CD4-positive, CD25-positive, alpha-beta regulatory T cell (primary cell): Measurements from ENCODE around the gene ID3. TPM values are rescaled to one million over a fixed set of nuclear protein-coding genes. Genes with fewer than 3 reads are reported as not detected.
A peak's percentile ranks its signal among the peaks of the same experiment; 100 is the strongest.
"Not testable (repeated sequence)": the region's sequence is repeated elsewhere in the genome, so short reads cannot be mapped to it uniquely, and the experiment has no call there.

Source experiments
- ATAC-seq, 2 donors: fragments of 150-1000 bp; cut with Tn5 transposase; one replicate each; pipeline ENCODE4 v1.10.0; 2021; ENCODE audit warnings: low read depth in 2 of 2, moderate number of reproducible peaks in 2 of 2, moderate library complexity in 1 of 2
- DNase-seq, 3 donors: peaks; one replicate each; pipeline versions ENCODE4 v3.0.0 to v3.0.0-alpha.2; 2012 to 2022; ENCODE audit warnings: mixed read lengths in 1 of 3
- H3K27ac ChIP-seq: one replicate; pipeline ENCODE4 v1.7.0; 2013; ENCODE audit warnings: mild to moderate bottlenecking, low read length; ENCODE audit not compliant: insufficient read depth, poor library complexity, severe bottlenecking
- H3K27me3 ChIP-seq: one replicate; pipeline ENCODE4 v1.7.0; 2013; ENCODE audit warnings: low read length; ENCODE audit not compliant: control insufficient read depth, insufficient read depth
- H3K36me3 ChIP-seq: one replicate; pipeline ENCODE4 v1.7.0; 2013; ENCODE audit warnings: mild to moderate bottlenecking, low read length, moderate library complexity; ENCODE audit not compliant: control insufficient read depth, insufficient read depth
- H3K4me1 ChIP-seq: 2 replicates; pipeline ENCODE4 v1.7.0; 2013; ENCODE audit warnings: mild to moderate bottlenecking, low read length; ENCODE audit not compliant: insufficient read depth, control insufficient read depth, poor library complexity, severe bottlenecking
- H3K4me3 ChIP-seq: one replicate; pipeline ENCODE4 v1.7.0; 2013; ENCODE audit warnings: low read depth, mild to moderate bottlenecking, low read length, moderate library complexity
- H3K9me3 ChIP-seq, 2 experiments: 1 replicate in 1 of 2; 2 replicates in 1 of 2; pipeline ENCODE4 v1.7.0; 2013; ENCODE audit warnings: low read length in 2 of 2, mild to moderate bottlenecking in 1 of 2, moderate library complexity in 1 of 2; ENCODE audit not compliant: control insufficient read depth in 2 of 2
- H3K27ac Mint-ChIP-seq, 3 donors: one replicate each; pipeline ENCODE4 v1.8.0; 2020 to 2022; ENCODE audit warnings: mild to moderate bottlenecking in 3 of 3, mixed read lengths in 3 of 3, moderate library complexity in 2 of 3
- H3K27me3 Mint-ChIP-seq: one replicate; pipeline ENCODE4 v1.8.0; 2022; ENCODE audit warnings: mild to moderate bottlenecking, mixed read lengths
- H3K36me3 Mint-ChIP-seq: one replicate; pipeline ENCODE4 v1.8.0; 2020; ENCODE audit warnings: mixed read lengths
- H3K4me1 Mint-ChIP-seq, 4 donors: one replicate each; pipeline ENCODE4 v1.8.0; 2020 to 2022; ENCODE audit warnings: mixed read lengths in 4 of 4, mild to moderate bottlenecking in 1 of 4
- H3K4me3 Mint-ChIP-seq, 4 donors: one replicate each; pipeline ENCODE4 v1.8.0; 2020 to 2022; ENCODE audit warnings: mild to moderate bottlenecking in 4 of 4, mixed read lengths in 4 of 4, moderate library complexity in 3 of 4
- H3K9me3 Mint-ChIP-seq, 7 donors: one replicate each; pipeline ENCODE4 v1.8.0; 2020 to 2022; ENCODE audit warnings: mixed read lengths in 7 of 7, mild to moderate bottlenecking in 3 of 7, moderate library complexity in 2 of 7
- polyA plus RNA-seq, 4 donors: library from polyadenylated mRNA; unstranded; fragments of 300-500 nt; fragmentation: Illumina TruSeq; gene quantifications; one replicate each; pipeline ENCODE4 v1.2.3, GENCODE V29; 2021
- total RNA-seq: library from RNA; stranded (reverse); gene quantifications from one replicate; pipeline ENCODE4 v1.2.3, GENCODE V29; 2022

Gene ID3
- total and polyA plus RNA-seq, 5 donors from 2014 or later: 35.9 to 56.9 (median 51.1) TPM

DNA sequence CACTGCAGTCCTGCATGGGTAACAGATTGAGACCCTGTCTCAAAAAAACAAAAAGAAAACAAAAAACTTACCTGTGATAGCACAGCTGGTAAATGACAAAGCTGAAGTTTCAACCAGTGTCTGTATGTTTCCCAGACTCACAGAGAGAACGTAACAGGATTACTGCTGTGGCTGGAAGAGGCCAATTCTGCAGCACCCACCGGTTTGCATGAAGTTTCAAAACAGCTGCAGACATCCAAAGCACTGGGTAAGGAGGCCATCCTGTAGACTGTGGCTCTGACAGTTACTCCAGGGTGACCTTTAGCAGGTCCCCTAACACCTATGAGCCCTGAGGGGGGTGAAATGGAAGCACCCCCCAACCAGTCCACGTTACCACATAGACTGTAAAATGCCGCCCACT lies 7.5 kb downstream of the ID3 start:
- H3K27me3 ChIP-seq: no peaks in the 10 kb centered on the region
- peaks cover 0 to 56% (median 31%) of the 10 kb centered on the region in 4 donors for H3K4me1 Mint-ChIP-seq
- H3K27ac ChIP-seq: no peak overlapping the region
- peaks cover 9% of the 10 kb centered on the region for H3K27me3 Mint-ChIP-seq
- no peak overlapping the region for H3K4me3 ChIP-seq
- H3K4me1 ChIP-seq: peaks cover 31% of the 10 kb centered on the region
- no peaks in the 10 kb centered on the region for H3K9me3 Mint-ChIP-seq
- peaks cover 3% of the 10 kb centered on the region for H3K36me3 Mint-ChIP-seq
- H3K27ac Mint-ChIP-seq: peak overlapping the region in 2 of 3 donors; percentile 23 to 46
- no peaks in the 10 kb centered on the region for H3K36me3 ChIP-seq
- DNase-seq (no peak), ATAC-seq (no peak)
- H3K4me3 Mint-ChIP-seq: peak overlapping the region in 2 of 4 donors; percentile 81 to 89
- no peaks in the 10 kb centered on the region for H3K9me3 ChIP-seq

DNA sequence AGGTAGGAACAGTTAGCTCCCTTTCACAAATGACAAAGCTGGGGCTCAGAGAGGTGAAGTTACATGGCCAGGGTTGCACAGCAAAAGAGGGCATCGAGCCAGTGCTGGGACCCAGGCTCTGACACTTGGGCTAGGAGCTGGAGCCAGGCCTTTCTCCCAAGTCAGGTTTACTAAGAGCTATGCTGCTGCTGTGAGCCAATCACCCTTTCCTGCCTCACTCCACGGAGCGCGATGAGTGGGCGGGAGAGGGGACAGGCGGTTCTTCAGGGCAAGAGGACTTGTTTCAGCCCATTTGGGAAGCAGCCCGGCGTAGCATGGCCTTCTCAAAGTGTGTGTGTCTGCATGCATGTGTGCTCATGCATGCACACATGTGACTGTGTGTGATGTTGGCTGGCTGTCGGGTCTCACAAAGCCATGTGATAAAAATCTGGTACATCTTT lies 10.6 kb downstream of the ID3 start:
- no peak overlapping the region for H3K4me3 Mint-ChIP-seq
- Histone ChIP-seq H3K27ac (no peak overlapping the region), H3K4me3 (no peak overlapping the region), H3K9me3 (no peaks in the 10 kb centered on the region), H3K27me3 (no peaks in the 10 kb centered on the region), H3K36me3 (no peaks in the 10 kb centered on the region), H3K4me1 (peaks cover 10% of the 10 kb centered on the region)
- peaks cover under 1% of the 10 kb centered on the region for H3K27me3 Mint-ChIP-seq
- H3K4me1 Mint-ChIP-seq: peaks cover 0 to 43% (median 14%) of the 10 kb centered on the region in 4 donors
- no peaks in the 10 kb centered on the region for H3K36me3 Mint-ChIP-seq
- H3K9me3 Mint-ChIP-seq: no peaks in the 10 kb centered on the region
- DNase-seq (no peak), ATAC-seq (no peak)
- H3K27ac Mint-ChIP-seq: peak overlapping the region in 1 of 3 donors; percentile 64

DNA sequence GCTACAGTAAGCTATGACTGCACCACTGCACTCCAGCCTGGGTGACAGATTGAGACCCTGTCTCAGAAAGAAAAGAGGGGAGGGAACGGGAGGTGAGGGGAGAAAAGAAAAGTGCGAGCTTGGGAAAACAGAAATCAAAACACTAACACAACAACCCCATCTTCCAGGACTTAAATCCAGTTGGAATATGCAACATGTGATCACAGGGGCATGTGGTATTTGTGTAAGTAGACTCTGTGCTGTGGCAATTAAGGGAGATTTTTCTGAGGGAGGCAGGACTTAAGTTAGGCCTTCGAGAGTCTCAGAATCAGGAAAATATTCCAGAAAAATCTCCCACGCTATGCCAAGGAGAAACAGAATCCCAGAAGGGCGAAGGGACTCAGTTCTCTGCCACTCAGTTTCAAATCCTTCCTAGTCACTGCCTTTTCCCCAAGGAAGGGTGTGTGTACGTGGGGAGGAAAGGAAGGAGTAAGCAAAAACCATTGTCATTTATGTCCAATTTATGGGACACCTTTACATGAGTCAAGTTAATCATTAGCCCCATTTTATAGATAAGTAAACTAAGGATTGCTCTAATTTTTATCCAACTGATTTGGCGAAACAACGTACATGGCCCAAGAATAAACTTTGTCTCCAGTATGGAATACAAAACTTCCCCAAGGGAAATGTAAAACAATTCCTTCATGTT lies 12.3 kb downstream of the ID3 start:
- H3K27me3 Mint-ChIP-seq: no peaks in the 10 kb centered on the region
- H3K4me3 Mint-ChIP-seq: no peak overlapping the region
- H3K4me1 Mint-ChIP-seq: peaks cover 0 to 34% (median 11%) of the 10 kb centered on the region in 4 donors
- no peak overlapping the region for H3K27ac Mint-ChIP-seq
- DNase-seq (no peak), ATAC-seq (no peak)
- Histone ChIP-seq H3K36me3 (no peaks in the 10 kb centered on the region), H3K27me3 (no peaks in the 10 kb centered on the region), H3K4me1 (peaks cover 6% of the 10 kb centered on the region), H3K27ac (no peak overlapping the region), H3K4me3 (no peak overlapping the region), H3K9me3 (no peaks in the 10 kb centered on the region)
- no peaks in the 10 kb centered on the region for H3K36me3 Mint-ChIP-seq
- H3K9me3 Mint-ChIP-seq: no peaks in the 10 kb centered on the region

DNA sequence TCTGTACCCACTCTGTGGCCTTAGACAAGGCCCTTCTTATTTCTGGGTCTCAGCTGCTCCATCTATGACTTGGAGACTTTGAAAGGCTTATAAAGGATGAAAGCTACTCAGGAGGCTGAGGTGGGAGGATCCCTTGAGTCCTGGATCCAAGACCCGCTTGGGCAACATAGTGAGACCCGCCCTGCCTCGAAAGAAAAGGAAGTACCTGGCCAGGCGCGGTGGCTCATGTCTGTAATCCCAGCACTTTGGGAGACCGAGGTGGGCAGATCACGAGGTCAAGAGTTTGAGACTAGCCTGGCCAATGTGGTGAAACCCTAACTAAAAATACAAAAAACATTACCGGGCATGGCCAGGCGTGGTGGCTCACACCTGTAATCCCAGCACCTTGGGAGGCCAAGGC lies 13.4 kb downstream of the ID3 start:
- peak overlapping the region in 1 of 3 donors; percentile 38 for H3K27ac Mint-ChIP-seq

DNA sequence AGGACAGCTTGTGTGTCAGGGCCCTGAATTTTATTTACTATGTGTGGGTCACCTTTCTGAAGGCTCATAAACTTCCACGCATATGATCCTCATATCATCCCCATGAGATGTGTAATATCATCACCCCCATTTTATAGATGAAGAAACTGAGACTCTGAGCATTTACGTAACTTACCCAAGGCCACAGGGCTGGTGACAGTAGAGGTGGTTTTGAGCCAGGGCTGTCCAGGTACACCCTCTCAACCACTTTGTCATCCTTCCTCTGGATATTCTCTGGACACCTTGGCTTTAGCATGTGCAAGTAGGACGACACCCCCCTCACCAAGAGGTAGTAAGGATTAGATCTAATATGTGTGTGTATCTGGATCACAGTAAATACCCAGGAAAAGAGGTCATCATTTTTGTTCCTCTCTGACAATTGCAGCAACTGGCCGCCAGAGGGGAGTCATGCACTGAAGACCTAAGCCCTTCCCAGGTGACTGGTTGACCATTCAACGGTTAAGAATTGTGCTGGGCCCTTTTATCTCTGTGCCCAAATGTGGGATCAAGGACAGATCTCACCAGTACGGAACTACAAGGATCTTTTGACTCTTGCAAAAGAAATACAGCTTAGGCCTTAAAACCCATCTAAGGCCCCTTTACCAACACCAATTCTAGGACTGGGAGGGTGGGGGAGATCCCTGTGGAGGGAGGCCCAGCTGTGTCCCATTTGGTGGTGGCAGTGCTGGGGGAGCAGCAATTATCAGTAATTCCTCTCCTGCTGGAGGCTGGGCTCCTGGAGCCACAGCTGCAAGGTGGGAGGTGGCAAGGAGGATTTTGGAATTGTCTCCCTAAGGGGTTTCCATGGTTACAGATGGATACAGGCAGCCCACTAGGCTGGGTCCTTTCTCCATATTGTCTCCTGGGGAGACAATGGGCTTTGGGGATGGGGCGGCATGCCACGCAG lies 14.6 kb downstream of the ID3 start:
- Mint-ChIP-seq H3K4me1 (peaks cover 3 to 22% (median 11%) of the 10 kb centered on the region in 4 donors), H3K9me3 (no peaks in the 10 kb centered on the region), H3K4me3 (peak overlapping the region in 1 of 4 donors; percentile 4), H3K27me3 (no peaks in the 10 kb centered on the region), H3K27ac (no peak overlapping the region), H3K36me3 (peaks cover 2% of the 10 kb centered on the region)
- H3K27me3 ChIP-seq: no peaks in the 10 kb centered on the region
- H3K9me3 ChIP-seq: no peaks in the 10 kb centered on the region
- H3K4me1 ChIP-seq: peaks cover 13% of the 10 kb centered on the region
- no peak overlapping the region for H3K4me3 ChIP-seq
- ATAC-seq (peak in 1 of 2 donors; percentile 12), DNase-seq (peak; percentile 56 to 81 (median 66))
- no peak overlapping the region for H3K27ac ChIP-seq
- H3K36me3 ChIP-seq: no peaks in the 10 kb centered on the region

More for the DNA sequence above, 13.4 kb downstream of the ID3 start:
- Mint-ChIP-seq H3K27me3 (no peaks in the 10 kb centered on the region), H3K4me1 (peaks cover 0 to 22% (median 8%) of the 10 kb centered on the region in 4 donors), H3K4me3 (no peak overlapping the region), H3K36me3 (no peaks in the 10 kb centered on the region), H3K9me3 (no peaks in the 10 kb centered on the region)
- DNase-seq (no peak), ATAC-seq (no peak)
- H3K27ac ChIP-seq: no peak overlapping the region
- H3K36me3 ChIP-seq: no peaks in the 10 kb centered on the region
- peaks cover 6% of the 10 kb centered on the region for H3K4me1 ChIP-seq
- no peak overlapping the region for H3K4me3 ChIP-seq
- H3K27me3 ChIP-seq: no peaks in the 10 kb centered on the region
- H3K9me3 ChIP-seq: no peaks in the 10 kb centered on the region

DNA sequence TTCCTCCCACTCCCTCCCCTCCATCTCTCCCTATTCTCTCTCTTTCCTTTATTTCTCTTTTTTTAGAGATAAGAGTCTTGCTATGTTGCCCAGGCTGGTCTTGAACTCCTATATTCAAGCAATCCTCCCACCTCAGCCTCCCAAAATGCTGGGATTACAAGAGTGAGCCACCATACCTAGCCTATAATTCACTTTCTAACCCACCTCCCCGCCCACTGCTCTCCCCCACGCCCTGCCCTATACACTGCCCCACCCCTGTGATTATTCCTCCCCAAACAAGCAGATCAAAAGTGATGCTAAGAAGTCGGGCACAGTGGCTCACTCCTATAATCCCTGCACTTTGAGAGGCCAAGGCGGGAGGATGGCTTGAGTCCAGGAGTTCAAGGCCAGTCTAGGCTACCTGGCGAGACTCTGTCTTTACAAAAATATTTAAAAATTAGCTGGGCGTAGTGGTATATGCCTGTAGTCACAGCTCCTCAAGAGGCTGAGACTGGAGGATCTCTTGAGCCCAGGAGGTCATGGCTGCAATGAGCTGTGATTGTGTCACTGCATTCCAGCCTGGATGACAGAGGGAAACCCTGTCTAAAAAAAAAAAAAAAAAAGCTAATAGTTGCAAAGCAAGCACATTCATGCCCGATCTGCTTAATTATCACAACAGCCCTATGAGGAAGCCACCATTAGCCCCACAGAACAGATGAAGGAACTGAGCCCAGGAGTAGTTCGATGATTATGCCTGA lies 15.4 kb downstream of the ID3 start:
- H3K27ac ChIP-seq: no peak overlapping the region
- Mint-ChIP-seq H3K27me3 (no peaks in the 10 kb centered on the region), H3K36me3 (peaks cover 3% of the 10 kb centered on the region), H3K4me3 (no peak overlapping the region), H3K27ac (no peak overlapping the region), H3K9me3 (no peaks in the 10 kb centered on the region), H3K4me1 (peaks cover 5 to 25% (median 13%) of the 10 kb centered on the region in 4 donors)
- no peaks in the 10 kb centered on the region for H3K9me3 ChIP-seq
- H3K36me3 ChIP-seq: no peaks in the 10 kb centered on the region
- H3K4me3 ChIP-seq: no peak overlapping the region
- DNase-seq (no peak), ATAC-seq (no peak)
- no peaks in the 10 kb centered on the region for H3K27me3 ChIP-seq
- peaks cover 18% of the 10 kb centered on the region for H3K4me1 ChIP-seq

DNA sequence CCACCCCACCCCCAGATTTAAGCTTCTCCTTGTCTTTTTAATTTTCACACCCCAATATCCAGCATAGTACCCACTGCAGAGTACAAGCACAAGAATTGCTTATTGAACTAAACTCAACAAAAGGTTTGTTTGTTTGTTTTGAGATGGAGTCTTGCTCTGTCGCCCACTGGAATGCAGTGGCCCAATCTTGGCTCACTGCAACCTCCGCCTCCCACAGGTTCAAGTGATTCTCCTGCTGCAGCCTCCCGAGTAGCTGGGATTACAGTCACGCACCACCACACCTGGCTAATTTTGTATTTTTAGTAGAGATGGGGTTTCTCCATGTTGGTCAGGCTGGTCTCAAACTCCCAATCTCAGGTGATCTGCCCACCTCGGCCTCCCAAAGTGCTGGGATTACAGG lies 16.4 kb downstream of the ID3 start:
- H3K27me3 ChIP-seq, H3K27me3 Mint-ChIP-seq, H3K9me3 ChIP-seq, ATAC-seq, H3K36me3 Mint-ChIP-seq, H3K27ac Mint-ChIP-seq, H3K27ac ChIP-seq, H3K4me3 ChIP-seq, H3K36me3 ChIP-seq, DNase-seq, H3K9me3 Mint-ChIP-seq: not testable (repeated sequence)
- H3K4me1 ChIP-seq: peaks cover 18% of the 10 kb centered on the region
- peak overlapping the region in 1 of 4 donors; percentile 54 for H3K4me3 Mint-ChIP-seq
- peaks cover 5 to 22% (median 13%) of the 10 kb centered on the region in 4 donors for H3K4me1 Mint-ChIP-seq
